ENCODE results near the gene CHN2.

CHN2 gene

DNA sequence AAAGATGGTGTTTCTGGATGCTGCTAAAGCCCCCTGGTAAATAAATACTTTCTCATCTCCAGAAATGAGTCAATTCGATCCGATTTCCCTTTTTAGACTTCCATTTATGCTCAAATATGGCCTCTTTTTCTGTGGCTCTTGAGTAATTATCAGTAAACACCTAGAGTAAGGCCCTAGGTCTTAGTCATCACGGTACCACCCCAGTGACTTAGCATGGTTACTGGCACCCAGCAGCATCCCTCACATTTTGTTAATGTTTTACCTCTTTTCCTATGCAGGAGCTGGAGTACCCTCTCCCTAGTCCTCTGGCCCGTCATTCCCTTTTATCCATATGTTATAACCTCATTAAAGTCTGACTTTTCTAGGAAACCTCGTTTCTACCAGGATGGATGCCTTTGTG is 19.5 kb downstream of the CHN2 start:
- H3K27ac ChIP-seq, result no peak overlapping the region
- no peaks in the 10 kb centered on the region for H3K36me3 ChIP-seq (ENCODE audit: insufficient read depth)
- no peaks in the 10 kb centered on the region for H3K27me3 ChIP-seq (ENCODE audit: insufficient read depth, low read depth)
- no peak overlapping the region for H3K9ac ChIP-seq
- H3K4me1 ChIP-seq (ENCODE audit: low read depth, poor library complexity, severe bottlenecking), result no peaks in the 10 kb centered on the region
- H2AFZ ChIP-seq (ENCODE audit: low read depth), result no peak overlapping the region
- TF ChIP-seq, protein P1, sequence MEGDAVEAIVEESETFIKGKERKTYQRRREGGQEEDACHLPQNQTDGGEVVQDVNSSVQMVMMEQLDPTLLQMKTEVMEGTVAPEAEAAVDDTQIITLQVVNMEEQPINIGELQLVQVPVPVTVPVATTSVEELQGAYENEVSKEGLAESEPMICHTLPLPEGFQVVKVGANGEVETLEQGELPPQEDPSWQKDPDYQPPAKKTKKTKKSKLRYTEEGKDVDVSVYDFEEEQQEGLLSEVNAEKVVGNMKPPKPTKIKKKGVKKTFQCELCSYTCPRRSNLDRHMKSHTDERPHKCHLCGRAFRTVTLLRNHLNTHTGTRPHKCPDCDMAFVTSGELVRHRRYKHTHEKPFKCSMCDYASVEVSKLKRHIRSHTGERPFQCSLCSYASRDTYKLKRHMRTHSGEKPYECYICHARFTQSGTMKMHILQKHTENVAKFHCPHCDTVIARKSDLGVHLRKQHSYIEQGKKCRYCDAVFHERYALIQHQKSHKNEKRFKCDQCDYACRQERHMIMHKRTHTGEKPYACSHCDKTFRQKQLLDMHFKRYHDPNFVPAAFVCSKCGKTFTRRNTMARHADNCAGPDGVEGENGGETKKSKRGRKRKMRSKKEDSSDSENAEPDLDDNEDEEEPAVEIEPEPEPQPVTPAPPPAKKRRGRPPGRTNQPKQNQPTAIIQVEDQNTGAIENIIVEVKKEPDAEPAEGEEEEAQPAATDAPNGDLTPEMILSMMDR (conservative IDR thresholded peaks at IDR 0.05; ENCODE audit: low read depth, low read length), result no peak
- H4K20me1 ChIP-seq (ENCODE audit: insufficient read depth), result no peaks in the 10 kb centered on the region
- H3K4me2 ChIP-seq, result no peak overlapping the region
- no peak overlapping the region for H3K4me3 ChIP-seq (IDR thresholded peaks at IDR 0.05; ENCODE audit: insufficient read depth, low read depth, low read length)
- no peaks in the 10 kb centered on the region for H3K79me2 ChIP-seq (ENCODE audit: insufficient read depth, low read depth)

DNA sequence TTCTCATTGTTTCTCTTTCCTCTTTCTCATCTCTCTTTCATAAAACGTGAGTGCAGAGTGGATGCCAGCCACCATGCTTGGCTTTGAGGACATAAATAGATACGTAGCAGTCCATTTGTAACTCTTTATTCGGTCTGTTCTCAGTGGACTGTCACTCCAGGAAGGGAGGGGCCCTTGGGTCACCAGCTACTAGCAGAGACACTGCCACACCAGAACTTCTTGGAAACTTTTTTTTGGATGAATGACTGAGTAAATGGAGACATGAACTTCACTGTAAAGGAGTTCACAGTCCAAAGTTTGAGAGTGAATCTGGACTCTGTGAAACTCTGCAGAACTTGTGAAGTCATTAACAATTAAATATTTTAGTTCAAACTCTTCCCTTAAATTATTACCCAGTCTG is 20.2 kb downstream of the CHN2 start:
- no peaks in the 10 kb centered on the region for H3K36me3 ChIP-seq (ENCODE audit: insufficient read depth)
- no peak overlapping the region for H3K9ac ChIP-seq
- no peaks in the 10 kb centered on the region for H3K79me2 ChIP-seq (ENCODE audit: insufficient read depth, low read depth)
- no peaks in the 10 kb centered on the region for H3K27me3 ChIP-seq (ENCODE audit: insufficient read depth, low read depth)
- TF ChIP-seq, protein P1 (conservative IDR thresholded peaks at IDR 0.05; ENCODE audit: low read depth, low read length), result no peak
- no peak overlapping the region for H3K4me3 ChIP-seq (IDR thresholded peaks at IDR 0.05; ENCODE audit: insufficient read depth, low read depth, low read length)
- H4K20me1 ChIP-seq (ENCODE audit: insufficient read depth), result no peaks in the 10 kb centered on the region
- no peak overlapping the region for H3K4me2 ChIP-seq
- H2AFZ ChIP-seq (ENCODE audit: low read depth), result no peak overlapping the region
- no peaks in the 10 kb centered on the region for H3K4me1 ChIP-seq (ENCODE audit: low read depth, poor library complexity, severe bottlenecking)
- H3K27ac ChIP-seq, result no peak overlapping the region

DNA sequence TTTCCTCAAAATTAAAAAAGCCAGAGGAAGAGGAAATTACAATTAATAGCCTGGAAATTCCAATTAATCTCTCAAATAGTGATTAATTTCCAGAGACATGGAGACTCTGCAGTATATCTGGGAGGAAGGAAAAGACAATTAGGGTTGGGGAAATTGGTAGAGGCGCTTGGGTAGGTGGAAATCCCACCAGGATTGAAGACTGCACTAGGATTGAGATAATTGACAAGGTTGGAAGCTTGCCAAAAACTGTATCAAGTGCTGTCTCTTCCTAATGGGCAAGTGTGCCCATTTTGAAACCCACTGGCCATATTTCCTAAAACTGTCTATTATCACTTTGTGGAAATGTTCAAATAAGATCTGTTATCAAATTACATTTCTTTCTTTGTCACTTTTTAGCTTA is 21.6 kb downstream of the CHN2 start:
- H3K4me2 ChIP-seq, result no peak overlapping the region
- no peaks in the 10 kb centered on the region for H3K79me2 ChIP-seq (ENCODE audit: insufficient read depth, low read depth)
- H3K27me3 ChIP-seq (ENCODE audit: insufficient read depth, low read depth), result no peaks in the 10 kb centered on the region
- H3K9ac ChIP-seq, result no peak overlapping the region
- H3K36me3 ChIP-seq (ENCODE audit: insufficient read depth), result no peaks in the 10 kb centered on the region
- no peaks in the 10 kb centered on the region for H3K4me1 ChIP-seq (ENCODE audit: low read depth, poor library complexity, severe bottlenecking)
- no peak overlapping the region for H3K4me3 ChIP-seq (IDR thresholded peaks at IDR 0.05; ENCODE audit: insufficient read depth, low read depth, low read length)
- no peaks in the 10 kb centered on the region for H4K20me1 ChIP-seq (ENCODE audit: insufficient read depth)
- TF ChIP-seq, protein P1 (conservative IDR thresholded peaks at IDR 0.05; ENCODE audit: low read depth, low read length), result no peak
- no peak overlapping the region for H3K27ac ChIP-seq
- H2AFZ ChIP-seq (ENCODE audit: low read depth), result no peak overlapping the region

DNA sequence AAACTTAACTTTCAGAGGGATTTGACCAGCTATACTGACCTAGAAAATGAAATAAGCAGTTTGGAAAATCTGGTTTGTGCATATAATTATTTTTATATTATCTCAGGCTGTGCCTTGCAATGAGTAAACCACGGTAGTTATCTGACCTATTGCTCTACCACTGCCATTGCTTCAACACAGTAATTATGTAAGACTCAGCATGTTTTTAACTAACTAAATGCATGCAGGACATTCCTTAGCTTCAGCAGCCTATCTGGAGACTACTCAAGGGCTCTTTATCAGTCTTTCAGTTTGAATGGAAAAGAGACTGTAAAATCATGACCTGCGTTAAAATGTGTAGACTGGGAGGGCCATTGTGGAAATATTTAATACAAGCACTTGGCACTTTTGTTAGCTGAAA is 22.5 kb downstream of the CHN2 start:
- no peak overlapping the region for H3K9ac ChIP-seq
- no peaks in the 10 kb centered on the region for H4K20me1 ChIP-seq (ENCODE audit: insufficient read depth)
- H3K79me2 ChIP-seq (ENCODE audit: insufficient read depth, low read depth), result no peaks in the 10 kb centered on the region
- no peak overlapping the region for H3K4me2 ChIP-seq
- no peaks in the 10 kb centered on the region for H3K27me3 ChIP-seq (ENCODE audit: insufficient read depth, low read depth)
- H3K4me3 ChIP-seq (IDR thresholded peaks at IDR 0.05; ENCODE audit: insufficient read depth, low read depth, low read length), result no peak overlapping the region
- TF ChIP-seq, protein P1 (conservative IDR thresholded peaks at IDR 0.05; ENCODE audit: low read depth, low read length), result no peak
- no peak overlapping the region for H2AFZ ChIP-seq (ENCODE audit: low read depth)
- no peaks in the 10 kb centered on the region for H3K4me1 ChIP-seq (ENCODE audit: low read depth, poor library complexity, severe bottlenecking)
- no peaks in the 10 kb centered on the region for H3K36me3 ChIP-seq (ENCODE audit: insufficient read depth)
- no peak overlapping the region for H3K27ac ChIP-seq

DNA sequence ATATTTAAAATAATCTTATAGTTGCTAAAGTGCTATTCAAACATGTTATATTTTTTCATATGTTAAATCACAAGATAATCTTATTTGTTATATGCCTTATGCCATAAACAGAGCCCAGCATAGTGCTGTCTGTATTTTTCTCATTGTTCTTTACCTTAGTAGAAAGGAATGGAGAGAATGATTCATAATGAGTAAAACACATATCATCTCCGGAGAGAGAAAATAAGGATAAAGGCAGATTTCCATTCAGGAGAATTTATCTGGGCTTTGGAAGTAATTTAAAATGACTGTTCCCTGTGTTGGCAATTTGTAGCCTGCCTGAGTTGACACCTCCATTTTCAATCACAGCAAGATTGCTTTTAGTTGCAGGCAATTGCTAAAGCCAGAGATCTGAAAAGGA is 30.2 kb downstream of the CHN2 start:
- H3K36me3 ChIP-seq (ENCODE audit: insufficient read depth), result no peaks in the 10 kb centered on the region
- no peak overlapping the region for H3K27ac ChIP-seq
- no peak overlapping the region for H3K4me2 ChIP-seq
- H3K4me3 ChIP-seq (IDR thresholded peaks at IDR 0.05; ENCODE audit: insufficient read depth, low read depth, low read length), result no peak overlapping the region
- TF ChIP-seq, protein P1 (conservative IDR thresholded peaks at IDR 0.05; ENCODE audit: low read depth, low read length), result no peak
- H3K27me3 ChIP-seq (ENCODE audit: insufficient read depth, low read depth), result no peaks in the 10 kb centered on the region
- no peaks in the 10 kb centered on the region for H4K20me1 ChIP-seq (ENCODE audit: insufficient read depth)
- H2AFZ ChIP-seq (ENCODE audit: low read depth), result no peak overlapping the region
- H3K9ac ChIP-seq, result no peak overlapping the region
- H3K79me2 ChIP-seq (ENCODE audit: insufficient read depth, low read depth), result no peaks in the 10 kb centered on the region
- H3K4me1 ChIP-seq (ENCODE audit: low read depth, poor library complexity, severe bottlenecking), result no peaks in the 10 kb centered on the region

All from KMS-11 (cell line).